SK-N-SH (cell line): ENCODE data around the gene NOX4. TPM values are rescaled to one million over a fixed set of nuclear protein-coding genes. Genes with fewer than 3 reads are reported as not detected.

ENCODE experiments used
- CTCF ChIA-PET: fragments of 300-600, 350-600 bp; formaldehyde crosslinking; extraction: SDS; loops from one replicate; lab custom pipeline; 2021; lab: Yijun Ruan, JAX
- POLR2A ChIA-PET: fragments of 350-600 bp; sonication (Branson Sonifier 250); formaldehyde crosslinking; extraction: SDS; loops from one replicate; lab custom pipeline; 2020; ENCODE audit warnings: antibody characterized with exemption, inconsistent platforms; lab: Yijun Ruan, JAX
- DNase-seq: peaks from one replicate; pipeline ENCODE4 v3.0.0; 2012
- H2AFZ ChIP-seq: fragments of 200-600 bp; sonication (generic); 2 replicates; pipeline ENCODE4 v1.8.1; 2016; ENCODE audit warnings: antibody characterized with exemption, mild to moderate bottlenecking, low read depth
- H3F3A ChIP-seq: fragments of 200-600 bp; sonication (generic); replicated peaks from 2 replicates; pipeline ENCODE3; 2016; ENCODE audit warnings: antibody characterized with exemption, mild to moderate bottlenecking; ENCODE audit not compliant: insufficient read depth
- H3K27ac ChIP-seq, 2 experiments: fragments of 200-500 bp in 1 of 2; fragments of 200-600 bp in 1 of 2; sonication (Bioruptor generic) in 1 of 2; sonication (generic), shearing (Covaris generic) in 1 of 2; 2 replicates each; pipeline versions ENCODE4 v1.5.1 to v1.6.1; 2014 to 2016; ENCODE audit warnings: low read depth in 2 of 2, inconsistent platforms in 1 of 2, low read length in 1 of 2, mild to moderate bottlenecking in 1 of 2, mixed read lengths in 1 of 2
- H3K27me3 ChIP-seq: fragments of 200-600 bp; sonication (generic), shearing (Covaris generic); 2 replicates; pipeline ENCODE4 v1.6.1; 2016; ENCODE audit warnings: mixed run types; ENCODE audit not compliant: insufficient read depth
- H3K36me3 ChIP-seq, 2 experiments: fragments of 200-500 bp in 1 of 2; fragments of 200-600 bp in 1 of 2; sonication (Bioruptor generic) in 1 of 2; sonication (generic) in 1 of 2; replicated peaks in 1 of 2; 2 replicates each; pipeline versions ENCODE3 to v1.5.1; 2014 to 2016; ENCODE audit warnings: low read length in 1 of 2, mild to moderate bottlenecking in 1 of 2; ENCODE audit not compliant: insufficient read depth in 2 of 2, control insufficient read depth in 1 of 2
- H3K4me1 ChIP-seq, 2 experiments: fragments of 200-500 bp in 1 of 2; fragments of 200-600 bp in 1 of 2; sonication (Bioruptor generic) in 1 of 2; sonication (generic), shearing (Covaris generic) in 1 of 2; 2 replicates each; pipeline versions ENCODE4 v1.5.1 to v1.6.1; 2014 to 2016; ENCODE audit warnings: low read depth in 1 of 2, low read length in 1 of 2, mixed run types in 1 of 2; ENCODE audit not compliant: insufficient read depth in 2 of 2, control insufficient read depth in 1 of 2
- H3K4me2 ChIP-seq: fragments of 200-600 bp; sonication (generic), shearing (Covaris generic); 2 replicates; pipeline ENCODE4 v1.6.1; 2017; ENCODE audit warnings: mixed run types
- H3K4me3 ChIP-seq, 2 experiments: fragments of 200-500 bp in 1 of 2; fragments of 200-600 bp in 1 of 2; sonication (Bioruptor generic) in 1 of 2; sonication (generic), shearing (Covaris generic) in 1 of 2; 2 replicates each; pipeline versions ENCODE4 v1.5.1 to v1.8.1; 2014 to 2016; ENCODE audit warnings: low read depth in 2 of 2, inconsistent platforms in 1 of 2, low read length in 1 of 2, mild to moderate bottlenecking in 1 of 2, mixed read lengths in 1 of 2, moderate library complexity in 1 of 2
- H3K79me2 ChIP-seq: fragments of 200-600 bp; sonication (generic); 2 replicates; pipeline ENCODE4 v1.8.1; 2017; ENCODE audit warnings: mild to moderate bottlenecking; ENCODE audit not compliant: insufficient read depth
- H3K9ac ChIP-seq: fragments of 200-600 bp; sonication (generic); 2 replicates; pipeline ENCODE4 v1.6.1; 2017; ENCODE audit warnings: mixed run types
- H3K9me2 ChIP-seq: fragments of 200-600 bp; sonication (generic); 2 replicates; pipeline ENCODE4 v1.6.1; 2017; ENCODE audit warnings: mixed run types
- H3K9me3 ChIP-seq: fragments of 200-600 bp; sonication (generic); 2 replicates; pipeline ENCODE4 v1.6.1; 2017; ENCODE audit warnings: mixed run types, mild to moderate bottlenecking, moderate library complexity
- H4K20me1 ChIP-seq: fragments of 200-600 bp; sonication (generic); 2 replicates; pipeline ENCODE4 v1.6.1; 2017; ENCODE audit warnings: mild to moderate bottlenecking, mixed run types; ENCODE audit not compliant: insufficient read depth
- JUND ChIP-seq: IDR thresholded peaks from 2 replicates; pipeline ENCODE4 v1.4.0; 2012
- MXI1 ChIP-seq: IDR thresholded peaks from 2 replicates; pipeline ENCODE4 v1.6.1; 2012; ENCODE audit warnings: mild to moderate bottlenecking, low read depth, low read length, improper control_type of control experiment
- POLR2AphosphoS5 ChIP-seq: IDR thresholded peaks from 2 replicates; pipeline ENCODE4 v1.6.1; 2012; ENCODE audit warnings: low read depth, low read length
- RFX5 ChIP-seq: IDR thresholded peaks from 2 replicates; pipeline ENCODE4 v1.6.1; 2012; ENCODE audit warnings: mild to moderate bottlenecking, improper control_type of control experiment, low read length
- TAF1 ChIP-seq: IDR thresholded peaks from 2 replicates; pipeline ENCODE4 v1.6.1; 2012; ENCODE audit warnings: low read depth, mild to moderate bottlenecking, low read length, moderate library complexity, borderline replicate concordance
- TCF12 ChIP-seq: IDR thresholded peaks from 2 replicates; pipeline ENCODE4 v1.4.0; 2012
- TEAD4 ChIP-seq: IDR thresholded peaks from 2 replicates; pipeline ENCODE4 v1.4.0; 2012; ENCODE audit warnings: mild to moderate bottlenecking, borderline replicate concordance; ENCODE audit not compliant: insufficient read depth
- YY1 ChIP-seq: IDR thresholded peaks from 2 replicates; pipeline ENCODE4 v1.4.0; 2012; ENCODE audit warnings: low read depth, mild to moderate bottlenecking
- WGBS: methylation state at CpG from one replicate; pipeline ENCODE4 v1.1.6; 2017; ENCODE audit warnings: low lambda C conversion rate; 5-methylcytosine and 5-hydroxymethylcytosine counted together
- polyA plus RNA-seq, 3 experiments: library from polyadenylated mRNA; depleted of rRNA; stranded (reverse); fragments of >200 nt; gene quantifications; 2 replicates each; pipeline ENCODE4 v1.2.3, GENCODE V29; 2012
- TF ChIP-seq, protein P1 (sequence below): fragments of 150-350 bp; IDR thresholded peaks from 2 replicates; pipeline ENCODE4 v1.6.1; 2017; ENCODE audit warnings: antibody characterized with exemption, low read length, low read depth, borderline replicate concordance
- TF ChIP-seq, protein P2 (sequence below): IDR thresholded peaks from 2 replicates; pipeline ENCODE4; 2012
- TF ChIP-seq, protein P3 (sequence below): fragments of 150-350 bp; IDR thresholded peaks from 2 replicates; pipeline ENCODE4 v1.6.1; 2016; ENCODE audit warnings: mild to moderate bottlenecking, low read depth, low read length
- TF ChIP-seq, protein P4 (sequence below): IDR thresholded peaks from 2 replicates; pipeline ENCODE4 v1.4.0; 2012; ENCODE audit warnings: low read depth, borderline replicate concordance
- TF ChIP-seq, protein P5 (sequence below): IDR thresholded peaks from 2 replicates; pipeline ENCODE4 v1.4.0; 2012; ENCODE audit warnings: low read depth, borderline replicate concordance

The NOX4 gene
- polyA plus RNA-seq, 1 of the 3 experiments (the other 2 are of a cell fraction), result 2.2 TPM

DNA sequence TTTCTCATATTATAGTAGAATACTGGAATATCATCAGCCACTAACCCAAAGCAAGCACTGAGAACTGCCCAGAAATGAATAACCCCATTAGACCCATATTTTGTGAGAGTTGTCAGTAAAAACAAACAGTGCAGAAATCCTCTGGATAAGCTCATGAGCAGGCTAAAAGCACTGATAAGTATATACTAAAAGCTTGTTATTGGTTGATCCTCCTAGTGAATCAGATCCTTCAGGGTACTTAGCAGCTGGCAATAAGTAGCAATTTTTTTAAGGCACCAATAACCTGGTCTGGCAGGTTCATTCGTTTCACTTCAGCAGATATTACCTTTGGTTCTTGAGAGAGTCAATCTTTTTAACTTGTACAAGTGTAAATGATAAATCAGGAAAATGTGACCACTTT lies 1.2 kb downstream of the NOX4 start:
- Histone ChIP-seq H2AFZ (peak overlapping the region; percentile 97; the same call in 1 of the 2 replicates), H3K4me3 (peak overlapping the region in 1 of 2 experiments; percentile 74; a peak in 2 of 4 replicates), H3K79me2 (peaks cover 18% of the 10 kb centered on the region; the same call in 1 of the 2 replicates), H3K9ac (peak overlapping the region; percentile 90; the same call in 1 of the 2 replicates), H3K4me2 (peak overlapping the region; percentile 91), H3K27me3 (no peaks in the 10 kb centered on the region), H3K9me3 (no peaks in the 10 kb centered on the region), H3F3A (peaks cover 24% of the 10 kb centered on the region), H3K9me2 (no peaks in the 10 kb centered on the region), H3K36me3 (peaks cover 0 to 4% of the 10 kb centered on the region in 2 experiments), H4K20me1 (no peaks in the 10 kb centered on the region), H3K4me1 (peaks cover 4 to 5% of the 10 kb centered on the region in 2 experiments; a peak in 3 of 4 replicates), H3K27ac (peak overlapping the region in 1 of 2 experiments; percentile 68; a peak in 1 of 4 replicates)
- CTCF ChIA-PET, result no interaction called here
- POLR2A ChIA-PET, result interaction anchor here (1.1 kb wide), 1 partner anchor 8 kb away, joined by 4 read pairs; no protein-coding TSS in a partner anchor
- 62% methylated on average over 1 of the region's 1 CpG for WGBS
- no peak for DNase-seq
- no peak for TF ChIP-seq MXI1
- TF ChIP-seq, protein P1, sequence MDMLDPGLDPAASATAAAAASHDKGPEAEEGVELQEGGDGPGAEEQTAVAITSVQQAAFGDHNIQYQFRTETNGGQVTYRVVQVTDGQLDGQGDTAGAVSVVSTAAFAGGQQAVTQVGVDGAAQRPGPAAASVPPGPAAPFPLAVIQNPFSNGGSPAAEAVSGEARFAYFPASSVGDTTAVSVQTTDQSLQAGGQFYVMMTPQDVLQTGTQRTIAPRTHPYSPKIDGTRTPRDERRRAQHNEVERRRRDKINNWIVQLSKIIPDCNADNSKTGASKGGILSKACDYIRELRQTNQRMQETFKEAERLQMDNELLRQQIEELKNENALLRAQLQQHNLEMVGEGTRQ, result no peak
- no peak for TF ChIP-seq POLR2AphosphoS5
- TF ChIP-seq, protein P2, sequence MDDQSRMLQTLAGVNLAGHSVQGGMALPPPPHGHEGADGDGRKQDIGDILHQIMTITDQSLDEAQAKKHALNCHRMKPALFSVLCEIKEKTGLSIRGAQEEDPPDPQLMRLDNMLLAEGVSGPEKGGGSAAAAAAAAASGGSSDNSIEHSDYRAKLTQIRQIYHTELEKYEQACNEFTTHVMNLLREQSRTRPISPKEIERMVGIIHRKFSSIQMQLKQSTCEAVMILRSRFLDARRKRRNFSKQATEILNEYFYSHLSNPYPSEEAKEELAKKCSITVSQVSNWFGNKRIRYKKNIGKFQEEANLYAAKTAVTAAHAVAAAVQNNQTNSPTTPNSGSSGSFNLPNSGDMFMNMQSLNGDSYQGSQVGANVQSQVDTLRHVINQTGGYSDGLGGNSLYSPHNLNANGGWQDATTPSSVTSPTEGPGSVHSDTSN, result no peak
- TF ChIP-seq, protein P3, sequence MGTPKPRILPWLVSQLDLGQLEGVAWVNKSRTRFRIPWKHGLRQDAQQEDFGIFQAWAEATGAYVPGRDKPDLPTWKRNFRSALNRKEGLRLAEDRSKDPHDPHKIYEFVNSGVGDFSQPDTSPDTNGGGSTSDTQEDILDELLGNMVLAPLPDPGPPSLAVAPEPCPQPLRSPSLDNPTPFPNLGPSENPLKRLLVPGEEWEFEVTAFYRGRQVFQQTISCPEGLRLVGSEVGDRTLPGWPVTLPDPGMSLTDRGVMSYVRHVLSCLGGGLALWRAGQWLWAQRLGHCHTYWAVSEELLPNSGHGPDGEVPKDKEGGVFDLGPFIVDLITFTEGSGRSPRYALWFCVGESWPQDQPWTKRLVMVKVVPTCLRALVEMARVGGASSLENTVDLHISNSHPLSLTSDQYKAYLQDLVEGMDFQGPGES, result no peak
- no peak for TF ChIP-seq RFX5
- TF ChIP-seq TEAD4, result no peak
- TF ChIP-seq, protein P4, sequence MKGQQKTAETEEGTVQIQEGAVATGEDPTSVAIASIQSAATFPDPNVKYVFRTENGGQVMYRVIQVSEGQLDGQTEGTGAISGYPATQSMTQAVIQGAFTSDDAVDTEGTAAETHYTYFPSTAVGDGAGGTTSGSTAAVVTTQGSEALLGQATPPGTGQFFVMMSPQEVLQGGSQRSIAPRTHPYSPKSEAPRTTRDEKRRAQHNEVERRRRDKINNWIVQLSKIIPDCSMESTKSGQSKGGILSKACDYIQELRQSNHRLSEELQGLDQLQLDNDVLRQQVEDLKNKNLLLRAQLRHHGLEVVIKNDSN, result no peak
- TF ChIP-seq JUND, result no peak
- TF ChIP-seq TCF12, result no peak
- TF ChIP-seq, protein P5, sequence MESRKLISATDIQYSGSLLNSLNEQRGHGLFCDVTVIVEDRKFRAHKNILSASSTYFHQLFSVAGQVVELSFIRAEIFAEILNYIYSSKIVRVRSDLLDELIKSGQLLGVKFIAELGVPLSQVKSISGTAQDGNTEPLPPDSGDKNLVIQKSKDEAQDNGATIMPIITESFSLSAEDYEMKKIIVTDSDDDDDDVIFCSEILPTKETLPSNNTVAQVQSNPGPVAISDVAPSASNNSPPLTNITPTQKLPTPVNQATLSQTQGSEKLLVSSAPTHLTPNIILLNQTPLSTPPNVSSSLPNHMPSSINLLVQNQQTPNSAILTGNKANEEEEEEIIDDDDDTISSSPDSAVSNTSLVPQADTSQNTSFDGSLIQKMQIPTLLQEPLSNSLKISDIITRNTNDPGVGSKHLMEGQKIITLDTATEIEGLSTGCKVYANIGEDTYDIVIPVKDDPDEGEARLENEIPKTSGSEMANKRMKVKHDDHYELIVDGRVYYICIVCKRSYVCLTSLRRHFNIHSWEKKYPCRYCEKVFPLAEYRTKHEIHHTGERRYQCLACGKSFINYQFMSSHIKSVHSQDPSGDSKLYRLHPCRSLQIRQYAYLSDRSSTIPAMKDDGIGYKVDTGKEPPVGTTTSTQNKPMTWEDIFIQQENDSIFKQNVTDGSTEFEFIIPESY, result no peak
- TF ChIP-seq TAF1, result no peak
- TF ChIP-seq YY1, result no peak
